ENCODE measurements around the gene ULK4.

GRCh38 chr3:41629072-41629471 lies 332.8 kb downstream of the ULK4 start:
- TF ChIP-seq POLR2A (IDR thresholded peaks at IDR 0.05) (no peak), CTCF (IDR thresholded peaks at IDR 0.05 in 8 of 11, conservative IDR thresholded peaks at IDR 0.05 in 3 of 11) (no peak)

Measured in spleen (tissue), 7 donors.